H9 (cell line): ENCODE measurements around the gene DAAM1. TPM values are rescaled to one million over a fixed set of nuclear protein-coding genes. Genes with fewer than 3 reads are reported as not detected.

ENCODE experiments used
- DNase-seq: peaks from one replicate; pipeline ENCODE4 v3.0.0-alpha.2; 2017
- H2AFZ ChIP-seq: one replicate; pipeline ENCODE4 v1.6.1; 2013; ENCODE audit warnings: mild to moderate bottlenecking, low read length, control low read depth, moderate library complexity
- H2AK5ac ChIP-seq: 2 replicates; pipeline ENCODE4 v1.6.1; 2013; ENCODE audit warnings: low read length, control low read depth, mixed read lengths; ENCODE audit not compliant: insufficient read length
- H2BK120ac ChIP-seq: one replicate; pipeline ENCODE4 v1.6.1; 2013; ENCODE audit warnings: low read depth, mild to moderate bottlenecking, low read length, control low read depth, inconsistent platforms; ENCODE audit not compliant: poor library complexity, severe bottlenecking
- H2BK12ac ChIP-seq: 2 replicates; pipeline ENCODE4 v1.6.1; 2013; ENCODE audit warnings: low read length, control low read depth, mixed read lengths, low read depth; ENCODE audit not compliant: insufficient read length
- H2BK15ac ChIP-seq: 2 replicates; pipeline ENCODE4 v1.6.1; 2013; ENCODE audit warnings: low read depth, low read length, control low read depth
- H2BK20ac ChIP-seq: one replicate; pipeline ENCODE4 v1.6.1; 2013; ENCODE audit warnings: low read depth, mild to moderate bottlenecking, low read length, control low read depth, inconsistent platforms; ENCODE audit not compliant: poor library complexity, severe bottlenecking
- H2BK5ac ChIP-seq: 2 replicates; pipeline ENCODE4 v1.6.1; 2013; ENCODE audit warnings: low read length, control low read depth, mixed read lengths; ENCODE audit not compliant: insufficient read length
- H3K14ac ChIP-seq: 2 replicates; pipeline ENCODE4 v1.6.1; 2013; ENCODE audit warnings: low read length, control low read depth; ENCODE audit not compliant: insufficient read depth
- H3K18ac ChIP-seq: 2 replicates; pipeline ENCODE4 v1.6.1; 2013; ENCODE audit warnings: low read depth, mild to moderate bottlenecking, mixed read lengths, low read length, control low read depth; ENCODE audit not compliant: insufficient read length
- H3K23ac ChIP-seq: 2 replicates; pipeline ENCODE4 v1.6.1; 2013; ENCODE audit warnings: low read length, control low read depth, mixed read lengths, low read depth; ENCODE audit not compliant: insufficient read length
- H3K23me2 ChIP-seq: 2 replicates; pipeline ENCODE4 v1.6.1; 2013; ENCODE audit warnings: low read depth, mild to moderate bottlenecking, mixed read lengths, low read length, control low read depth; ENCODE audit not compliant: insufficient read length, poor library complexity, severe bottlenecking
- H3K27ac ChIP-seq: 2 replicates; pipeline ENCODE4 v1.5.1; 2013; ENCODE audit warnings: low read length, control low read depth, mixed read lengths, low read depth; ENCODE audit not compliant: insufficient read length
- H3K27me3 ChIP-seq: 2 replicates; pipeline ENCODE4 v1.6.1; 2013; ENCODE audit warnings: low read length, control low read depth, inconsistent platforms; ENCODE audit not compliant: insufficient read depth
- H3K4ac ChIP-seq: 2 replicates; pipeline ENCODE4 v1.6.1; 2013; ENCODE audit warnings: low read depth, mild to moderate bottlenecking, control low read depth, inconsistent platforms, low read length, moderate library complexity
- H3K4me1 ChIP-seq: 2 replicates; pipeline ENCODE4 v1.6.1; 2013; ENCODE audit warnings: low read length, control low read depth, inconsistent platforms; ENCODE audit not compliant: insufficient read depth
- H3K4me2 ChIP-seq: 2 replicates; pipeline ENCODE4 v1.6.1; 2013; ENCODE audit warnings: low read length, control low read depth, mixed read lengths; ENCODE audit not compliant: insufficient read length, insufficient read depth
- H3K56ac ChIP-seq: 2 replicates; pipeline ENCODE4 v1.6.1; 2013; ENCODE audit warnings: low read depth, mild to moderate bottlenecking, mixed read lengths, low read length, control low read depth; ENCODE audit not compliant: insufficient read length
- H3K79me1 ChIP-seq: 2 replicates; pipeline ENCODE4 v1.6.1; 2013; ENCODE audit warnings: low read depth, mild to moderate bottlenecking, moderate library complexity, low read length, control low read depth, inconsistent platforms; ENCODE audit not compliant: insufficient read depth, poor library complexity, severe bottlenecking
- H3K79me2 ChIP-seq: 2 replicates; pipeline ENCODE4 v1.6.1; 2013; ENCODE audit warnings: low read length, control low read depth, inconsistent platforms; ENCODE audit not compliant: insufficient read depth
- H3K9ac ChIP-seq: 2 replicates; pipeline ENCODE4 v1.6.1; 2013; ENCODE audit warnings: low read length, control low read depth, mixed read lengths; ENCODE audit not compliant: insufficient read length; ENCODE audit errors: extremely low read depth
- H3K9me3 ChIP-seq: one replicate; pipeline ENCODE4 v1.6.1; 2013; ENCODE audit warnings: low read depth, low read length, inconsistent platforms; ENCODE audit not compliant: control insufficient read depth
- H3T11ph ChIP-seq: one replicate; pipeline ENCODE4 v1.6.1; 2013; ENCODE audit warnings: mild to moderate bottlenecking, low read length, control low read depth, inconsistent platforms
- H4K20me1 ChIP-seq: one replicate; pipeline ENCODE4 v1.6.1; 2013; ENCODE audit not compliant: control insufficient read depth, insufficient read length, insufficient read depth
- H4K5ac ChIP-seq: 2 replicates; pipeline ENCODE4 v1.6.1; 2013; ENCODE audit warnings: low read depth, mild to moderate bottlenecking, mixed read lengths, low read length, control low read depth; ENCODE audit not compliant: insufficient read length
- H4K8ac ChIP-seq: replicated peaks from 2 replicates; pipeline ENCODE4 v1.6.1; 2013; ENCODE audit warnings: low read length, control low read depth, mixed read lengths, low read depth; ENCODE audit not compliant: insufficient read length
- H4K91ac ChIP-seq: 2 replicates; pipeline ENCODE4 v1.6.1; 2013; ENCODE audit warnings: low read depth, mild to moderate bottlenecking, moderate library complexity, mixed read lengths, low read length, control low read depth; ENCODE audit not compliant: insufficient read length
- H3K27ac Mint-ChIP-seq, 3 experiments: 2 replicates in 2 of 3; 3 replicates in 1 of 3; pipeline ENCODE4 v1.8.0; 2020 to 2021; ENCODE audit warnings: mixed read lengths in 3 of 3, mild to moderate bottlenecking in 1 of 3, moderate library complexity in 1 of 3
- H3K27me3 Mint-ChIP-seq: 2 replicates; pipeline ENCODE4 v1.8.0; 2021; ENCODE audit warnings: low read depth, mild to moderate bottlenecking, moderate library complexity, mixed read lengths
- H3K36me3 Mint-ChIP-seq, 3 experiments: 2 replicates in 2 of 3; 3 replicates in 1 of 3; pipeline ENCODE4 v1.8.0; 2020 to 2021; ENCODE audit warnings: low read depth in 3 of 3, mixed read lengths in 3 of 3; ENCODE audit not compliant: insufficient read depth in 1 of 3
- H3K4me1 Mint-ChIP-seq, 2 experiments: 2 replicates each; pipeline ENCODE4 v1.8.0; 2020; ENCODE audit warnings: mixed read lengths in 2 of 2
- H3K4me3 Mint-ChIP-seq, 2 experiments: 2 replicates in 1 of 2; 3 replicates in 1 of 2; pipeline ENCODE4 v1.8.0; 2020 to 2021; ENCODE audit warnings: mild to moderate bottlenecking in 2 of 2, mixed read lengths in 2 of 2, moderate library complexity in 1 of 2
- H3K9me3 Mint-ChIP-seq, 2 experiments: 2 replicates in 1 of 2; 3 replicates in 1 of 2; pipeline ENCODE4 v1.8.0; 2020; ENCODE audit warnings: mild to moderate bottlenecking in 2 of 2, mixed read lengths in 2 of 2, moderate library complexity in 1 of 2
- WGBS: extraction: QIAGEN DNeasy Blood & Tissue Kit; methylation state at CpG from one replicate; pipeline ENCODE4 v1.1.7; 2013; ENCODE audit warnings: missing lambda C conversion rate, low lambda C conversion rate, mixed read lengths; ENCODE audit not compliant: insufficient read length; ENCODE audit errors: extremely low coverage; 5-methylcytosine and 5-hydroxymethylcytosine counted together
- total RNA-seq: library from RNA; stranded (reverse); gene quantifications from 2 replicates; pipeline ENCODE4 v1.2.1, GENCODE V29; 2021
- TF ChIP-seq, protein P1 (sequence below): fragments of 200-600 bp; sonication (generic); conservative IDR thresholded peaks from 3 replicates; pipeline ENCODE4 v1.8.0; 2021; ENCODE audit warnings: antibody characterized with exemption, mild to moderate bottlenecking

Gene DAAM1
- total RNA-seq, 1 experiment from 2014 or later, result 19.5 TPM

DNA sequence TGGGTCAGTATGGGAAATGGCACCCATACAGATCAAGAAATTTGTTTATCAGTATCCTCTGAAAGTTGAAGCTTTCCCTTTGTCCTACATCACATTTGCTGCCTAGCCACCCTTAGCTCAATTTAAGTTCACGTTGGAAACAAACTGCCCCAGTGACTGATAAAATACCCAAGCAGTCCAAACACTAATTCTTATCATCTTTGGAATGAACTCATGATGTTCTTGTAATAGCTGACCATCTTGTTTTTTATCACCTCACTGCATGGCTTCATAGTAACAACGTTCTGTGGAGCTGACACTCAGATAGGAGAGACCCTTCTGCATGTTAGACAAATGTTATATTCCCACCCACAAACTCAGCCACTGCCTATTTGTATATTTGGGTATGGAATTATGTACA, 183.3 kb downstream of the DAAM1 start:
- Histone ChIP-seq H4K20me1 (no peaks in the 10 kb centered on the region), H3K9me3 (no peaks in the 10 kb centered on the region), H3K23ac (no peak overlapping the region), H3K79me1 (no peaks in the 10 kb centered on the region), H3K4me2 (no peak overlapping the region), H4K91ac (no peak overlapping the region), H2BK12ac (no peak overlapping the region), H2AK5ac (no peak overlapping the region), H2BK15ac (no peak overlapping the region), H4K5ac (no peak overlapping the region), H3K4me1 (no peaks in the 10 kb centered on the region), H3K9ac (no peak overlapping the region), H3K23me2 (no peaks in the 10 kb centered on the region), H3K14ac (no peak overlapping the region), H3K79me2 (no peaks in the 10 kb centered on the region), H2AFZ (no peak overlapping the region), H3K4ac (no peak overlapping the region), H3K27me3 (no peaks in the 10 kb centered on the region), H3K56ac (no peak overlapping the region), H3K27ac (no peak overlapping the region), H2BK5ac (no peak overlapping the region), H3T11ph (no peak overlapping the region), H2BK20ac (no peak overlapping the region), H4K8ac (no peak overlapping the region), H3K18ac (no peak overlapping the region), H2BK120ac (no peak overlapping the region)
- TF ChIP-seq, protein P1, sequence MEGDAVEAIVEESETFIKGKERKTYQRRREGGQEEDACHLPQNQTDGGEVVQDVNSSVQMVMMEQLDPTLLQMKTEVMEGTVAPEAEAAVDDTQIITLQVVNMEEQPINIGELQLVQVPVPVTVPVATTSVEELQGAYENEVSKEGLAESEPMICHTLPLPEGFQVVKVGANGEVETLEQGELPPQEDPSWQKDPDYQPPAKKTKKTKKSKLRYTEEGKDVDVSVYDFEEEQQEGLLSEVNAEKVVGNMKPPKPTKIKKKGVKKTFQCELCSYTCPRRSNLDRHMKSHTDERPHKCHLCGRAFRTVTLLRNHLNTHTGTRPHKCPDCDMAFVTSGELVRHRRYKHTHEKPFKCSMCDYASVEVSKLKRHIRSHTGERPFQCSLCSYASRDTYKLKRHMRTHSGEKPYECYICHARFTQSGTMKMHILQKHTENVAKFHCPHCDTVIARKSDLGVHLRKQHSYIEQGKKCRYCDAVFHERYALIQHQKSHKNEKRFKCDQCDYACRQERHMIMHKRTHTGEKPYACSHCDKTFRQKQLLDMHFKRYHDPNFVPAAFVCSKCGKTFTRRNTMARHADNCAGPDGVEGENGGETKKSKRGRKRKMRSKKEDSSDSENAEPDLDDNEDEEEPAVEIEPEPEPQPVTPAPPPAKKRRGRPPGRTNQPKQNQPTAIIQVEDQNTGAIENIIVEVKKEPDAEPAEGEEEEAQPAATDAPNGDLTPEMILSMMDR, result no peak
- no peaks in the 10 kb centered on the region for H3K9me3 Mint-ChIP-seq
- no peaks in the 10 kb centered on the region for H3K27me3 Mint-ChIP-seq
- DNase-seq, result no peak
- no peak overlapping the region for H3K4me3 Mint-ChIP-seq
- peaks cover 5 to 6% of the 10 kb centered on the region in 2 experiments for H3K4me1 Mint-ChIP-seq
- no peak overlapping the region for H3K27ac Mint-ChIP-seq
- no CpG with 5 or more reads among the region's 2 CpGs for WGBS
- H3K36me3 Mint-ChIP-seq, result no peaks in the 10 kb centered on the region
